Measurements from ENCODE around the gene CAP2.

CAP2 gene

DNA sequence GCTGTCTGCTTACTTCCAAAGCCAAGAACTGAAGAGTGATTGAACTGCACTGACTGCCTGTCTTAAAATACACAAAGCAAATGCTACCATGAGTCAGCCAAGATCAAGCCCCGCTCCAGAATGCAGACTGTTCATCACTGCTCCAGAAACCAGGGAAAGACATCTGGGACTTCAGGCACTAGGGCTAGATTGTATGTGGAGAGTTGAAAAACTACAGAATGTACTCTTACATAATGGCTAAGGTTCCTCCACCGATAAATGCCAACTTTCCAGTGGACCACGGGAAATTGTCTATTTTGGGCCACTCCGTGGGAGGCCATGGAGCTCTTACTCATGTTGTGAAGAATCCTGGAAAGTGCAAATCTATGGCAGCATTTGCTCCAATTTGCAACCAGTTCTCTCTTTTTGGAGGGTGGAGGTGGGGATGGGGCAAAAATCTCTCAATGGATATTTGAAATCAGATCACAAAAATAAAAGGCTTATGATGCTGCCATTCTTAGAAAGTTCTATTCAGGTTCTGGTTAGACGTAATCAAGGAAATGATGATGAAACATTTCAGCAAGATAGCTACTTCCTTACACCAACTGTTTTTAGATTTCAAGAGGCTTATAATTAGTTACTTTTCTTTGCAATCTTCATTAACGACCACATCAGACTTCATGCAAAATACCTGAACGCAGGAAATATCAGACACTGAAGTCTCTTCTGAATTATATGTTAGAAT lies 11.8 kb upstream of the CAP2 start:
- no peaks in the 10 kb centered on the region for H4K20me1 ChIP-seq (ENCODE audit: insufficient read depth)
- H3K27me3 ChIP-seq (ENCODE audit: insufficient read depth, low read depth) = no peaks in the 10 kb centered on the region
- TF ChIP-seq, protein P1, sequence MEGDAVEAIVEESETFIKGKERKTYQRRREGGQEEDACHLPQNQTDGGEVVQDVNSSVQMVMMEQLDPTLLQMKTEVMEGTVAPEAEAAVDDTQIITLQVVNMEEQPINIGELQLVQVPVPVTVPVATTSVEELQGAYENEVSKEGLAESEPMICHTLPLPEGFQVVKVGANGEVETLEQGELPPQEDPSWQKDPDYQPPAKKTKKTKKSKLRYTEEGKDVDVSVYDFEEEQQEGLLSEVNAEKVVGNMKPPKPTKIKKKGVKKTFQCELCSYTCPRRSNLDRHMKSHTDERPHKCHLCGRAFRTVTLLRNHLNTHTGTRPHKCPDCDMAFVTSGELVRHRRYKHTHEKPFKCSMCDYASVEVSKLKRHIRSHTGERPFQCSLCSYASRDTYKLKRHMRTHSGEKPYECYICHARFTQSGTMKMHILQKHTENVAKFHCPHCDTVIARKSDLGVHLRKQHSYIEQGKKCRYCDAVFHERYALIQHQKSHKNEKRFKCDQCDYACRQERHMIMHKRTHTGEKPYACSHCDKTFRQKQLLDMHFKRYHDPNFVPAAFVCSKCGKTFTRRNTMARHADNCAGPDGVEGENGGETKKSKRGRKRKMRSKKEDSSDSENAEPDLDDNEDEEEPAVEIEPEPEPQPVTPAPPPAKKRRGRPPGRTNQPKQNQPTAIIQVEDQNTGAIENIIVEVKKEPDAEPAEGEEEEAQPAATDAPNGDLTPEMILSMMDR (conservative IDR thresholded peaks at IDR 0.05; ENCODE audit: low read depth, low read length) = no peak
- no peak overlapping the region for H3K27ac ChIP-seq
- no peak overlapping the region for H3K4me3 ChIP-seq (IDR thresholded peaks at IDR 0.05; ENCODE audit: insufficient read depth, low read depth, low read length)
- H3K4me1 ChIP-seq (ENCODE audit: low read depth, poor library complexity, severe bottlenecking) = no peaks in the 10 kb centered on the region
- H3K36me3 ChIP-seq (ENCODE audit: insufficient read depth) = no peaks in the 10 kb centered on the region
- no peak overlapping the region for H3K4me2 ChIP-seq
- no peak overlapping the region for H2AFZ ChIP-seq (ENCODE audit: low read depth)
- H3K79me2 ChIP-seq (ENCODE audit: insufficient read depth, low read depth) = no peaks in the 10 kb centered on the region
- no peak overlapping the region for H3K9ac ChIP-seq

DNA sequence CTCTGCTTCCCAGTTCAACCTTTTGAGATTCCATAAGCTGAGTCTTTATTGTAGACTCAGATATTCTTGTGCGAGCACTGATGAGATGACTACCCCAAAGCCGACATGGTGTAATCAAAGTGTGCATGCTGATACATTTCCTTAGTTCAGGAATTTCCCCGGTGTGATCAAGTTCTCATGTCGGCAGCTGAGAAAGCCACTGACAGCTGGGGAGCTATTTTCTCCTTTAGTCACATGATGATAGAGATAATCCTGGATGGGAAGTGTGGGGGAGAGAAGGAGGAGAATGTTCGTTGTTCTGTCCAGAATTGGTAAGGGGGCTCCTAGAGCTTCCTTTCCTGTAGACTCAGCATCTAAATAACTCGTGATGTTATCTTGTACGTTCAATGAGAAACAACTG lies 7.7 kb upstream of the CAP2 start:
- TF ChIP-seq, protein P1 (conservative IDR thresholded peaks at IDR 0.05; ENCODE audit: low read depth, low read length) = no peak
- H3K4me2 ChIP-seq = no peak overlapping the region

DNA sequence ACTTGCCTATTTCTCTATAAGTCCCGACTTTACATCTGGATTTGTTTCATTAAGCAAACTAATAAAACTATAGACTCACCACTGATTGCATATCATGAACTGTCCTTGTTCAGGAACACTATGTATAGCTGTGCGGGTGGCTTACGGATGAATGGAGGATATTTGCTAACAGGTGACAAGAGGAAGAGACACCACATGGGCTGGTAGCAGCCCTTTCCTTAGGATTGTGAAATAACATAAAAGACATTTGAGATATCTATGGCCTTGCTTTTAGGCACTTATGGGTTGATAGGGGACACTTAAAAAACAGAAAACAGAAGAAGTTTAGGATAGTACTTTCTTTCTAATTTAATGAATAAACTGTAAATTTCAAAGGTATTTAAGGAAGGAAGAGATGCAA lies 5.0 kb upstream of the CAP2 start:
- no peak overlapping the region for H3K4me2 ChIP-seq
- H2AFZ ChIP-seq (ENCODE audit: low read depth) = no peak overlapping the region
- no peak overlapping the region for H3K9ac ChIP-seq
- H3K27ac ChIP-seq = no peak overlapping the region
- H3K79me2 ChIP-seq (ENCODE audit: insufficient read depth, low read depth) = no peaks in the 10 kb centered on the region
- H3K36me3 ChIP-seq (ENCODE audit: insufficient read depth) = no peaks in the 10 kb centered on the region
- H3K4me1 ChIP-seq (ENCODE audit: low read depth, poor library complexity, severe bottlenecking) = no peaks in the 10 kb centered on the region
- no peaks in the 10 kb centered on the region for H4K20me1 ChIP-seq (ENCODE audit: insufficient read depth)
- TF ChIP-seq, protein P1 (conservative IDR thresholded peaks at IDR 0.05; ENCODE audit: low read depth, low read length) = no peak
- H3K27me3 ChIP-seq (ENCODE audit: insufficient read depth, low read depth) = no peaks in the 10 kb centered on the region
- no peak overlapping the region for H3K4me3 ChIP-seq (IDR thresholded peaks at IDR 0.05; ENCODE audit: insufficient read depth, low read depth, low read length)

More for the DNA sequence above, 7.7 kb upstream of the CAP2 start:
- no peaks in the 10 kb centered on the region for H4K20me1 ChIP-seq (ENCODE audit: insufficient read depth)
- H2AFZ ChIP-seq (ENCODE audit: low read depth) = no peak overlapping the region
- no peaks in the 10 kb centered on the region for H3K36me3 ChIP-seq (ENCODE audit: insufficient read depth)
- no peaks in the 10 kb centered on the region for H3K27me3 ChIP-seq (ENCODE audit: insufficient read depth, low read depth)
- no peak overlapping the region for H3K4me3 ChIP-seq (IDR thresholded peaks at IDR 0.05; ENCODE audit: insufficient read depth, low read depth, low read length)
- no peaks in the 10 kb centered on the region for H3K79me2 ChIP-seq (ENCODE audit: insufficient read depth, low read depth)
- no peak overlapping the region for H3K27ac ChIP-seq
- H3K4me1 ChIP-seq (ENCODE audit: low read depth, poor library complexity, severe bottlenecking) = no peaks in the 10 kb centered on the region
- H3K9ac ChIP-seq = no peak overlapping the region

DNA sequence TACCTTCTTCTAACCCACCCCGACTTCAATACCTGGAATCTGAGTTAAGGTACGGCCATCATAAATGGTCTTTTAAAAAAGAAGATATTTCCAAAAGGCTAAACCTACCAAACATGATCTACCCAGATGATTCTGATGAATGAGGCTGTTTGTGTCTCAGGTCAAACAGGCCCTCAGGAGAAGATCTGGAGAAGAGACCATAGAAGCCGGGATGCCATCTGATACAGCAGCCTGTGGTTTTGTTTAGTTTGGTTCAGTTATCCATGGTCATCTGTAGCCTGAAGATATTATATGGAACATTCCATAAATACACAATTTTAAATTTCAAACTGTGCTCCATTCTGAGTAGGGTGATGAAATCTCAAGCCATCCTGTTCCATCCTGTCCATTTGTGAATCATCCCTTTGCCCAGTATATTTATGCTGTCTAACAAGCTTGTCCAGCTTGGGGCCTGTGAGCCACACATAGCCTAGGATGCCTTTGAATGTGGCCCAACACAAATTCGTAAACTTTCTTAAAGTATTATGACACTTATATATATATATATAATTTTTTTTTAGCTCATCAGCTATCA lies 4.0 kb upstream of the CAP2 start:
- Histone ChIP-seq H3K4me1 (ENCODE audit: low read depth, poor library complexity, severe bottlenecking) (no peaks in the 10 kb centered on the region), H3K27ac (no peak overlapping the region), H3K4me3 (IDR thresholded peaks at IDR 0.05; ENCODE audit: insufficient read depth, low read depth, low read length) (no peak overlapping the region), H3K9ac (no peak overlapping the region), H3K79me2 (ENCODE audit: insufficient read depth, low read depth) (no peaks in the 10 kb centered on the region), H4K20me1 (ENCODE audit: insufficient read depth) (no peaks in the 10 kb centered on the region), H3K4me2 (no peak overlapping the region), H3K36me3 (ENCODE audit: insufficient read depth) (no peaks in the 10 kb centered on the region), H3K27me3 (ENCODE audit: insufficient read depth, low read depth) (no peaks in the 10 kb centered on the region), H2AFZ (ENCODE audit: low read depth) (no peak overlapping the region)
- TF ChIP-seq, protein P1 (conservative IDR thresholded peaks at IDR 0.05; ENCODE audit: low read depth, low read length) = no peak
